ENCODE results near the gene RBM17. TPM values are rescaled to one million over a fixed set of nuclear protein-coding genes. Genes with fewer than 3 reads are reported as not detected.

Gene RBM17
- total and polyA plus RNA-seq, 2 of the 13 experiments (the other 11 are each of a cell fraction or from before 2014, with no cell fraction given) = 30.7 to 77.5 TPM

GRCh38 chr10:6053816-6054631 lies 34.8 kb upstream of the RBM17 start (continued):
- TF ChIP-seq PREB (CRISPR knock-in tag; IDR thresholded peaks at IDR 0.05) (no peak), HDAC6 (IDR thresholded peaks at IDR 0.05; ENCODE audit: low read depth, low read length) (no peak), ZNF784 (CRISPR knock-in tag; IDR thresholded peaks at IDR 0.05; ENCODE audit: borderline replicate concordance) (no peak), ZNF616 (CRISPR knock-in tag; IDR thresholded peaks at IDR 0.05; ENCODE audit: low read depth) (no peak), ZNF644 (CRISPR knock-in tag; IDR thresholded peaks at IDR 0.05; ENCODE audit: low read depth) (no peak), IKZF4 (CRISPR knock-in tag; IDR thresholded peaks at IDR 0.05; ENCODE audit: borderline replicate concordance, low read depth, not compliant biosample characterization) (no peak), ZNF850 (CRISPR knock-in tag; conservative IDR thresholded peaks at IDR 0.05) (no peak), ISX (CRISPR knock-in tag; conservative IDR thresholded peaks at IDR 0.05) (no peak), NAIF1 (CRISPR knock-in tag; IDR thresholded peaks at IDR 0.05; ENCODE audit: borderline replicate concordance) (no peak), CREB1 (IDR thresholded peaks at IDR 0.05) (no peak), CREB1 (CRISPR knock-in tag; IDR thresholded peaks at IDR 0.05) (no peak), ZKSCAN5 (CRISPR knock-in tag; IDR thresholded peaks at IDR 0.05) (no peak), ZNF367 (CRISPR knock-in tag; IDR thresholded peaks at IDR 0.05; ENCODE audit: borderline replicate concordance) (no peak), DNMT3B (CRISPR knock-in tag; conservative IDR thresholded peaks at IDR 0.05) (no peak)
- TF ChIP-seq, protein P1, sequence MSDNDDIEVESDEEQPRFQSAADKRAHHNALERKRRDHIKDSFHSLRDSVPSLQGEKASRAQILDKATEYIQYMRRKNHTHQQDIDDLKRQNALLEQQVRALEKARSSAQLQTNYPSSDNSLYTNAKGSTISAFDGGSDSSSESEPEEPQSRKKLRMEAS (IDR thresholded peaks at IDR 0.05) = peak; percentile 87
- TF ChIP-seq, protein P2, sequence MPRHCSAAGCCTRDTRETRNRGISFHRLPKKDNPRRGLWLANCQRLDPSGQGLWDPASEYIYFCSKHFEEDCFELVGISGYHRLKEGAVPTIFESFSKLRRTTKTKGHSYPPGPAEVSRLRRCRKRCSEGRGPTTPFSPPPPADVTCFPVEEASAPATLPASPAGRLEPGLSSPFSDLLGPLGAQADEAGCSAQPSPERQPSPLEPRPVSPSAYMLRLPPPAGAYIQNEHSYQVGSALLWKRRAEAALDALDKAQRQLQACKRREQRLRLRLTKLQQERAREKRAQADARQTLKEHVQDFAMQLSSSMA (CRISPR knock-in tag; IDR thresholded peaks at IDR 0.05) = no peak
- TF ChIP-seq, protein P3, sequence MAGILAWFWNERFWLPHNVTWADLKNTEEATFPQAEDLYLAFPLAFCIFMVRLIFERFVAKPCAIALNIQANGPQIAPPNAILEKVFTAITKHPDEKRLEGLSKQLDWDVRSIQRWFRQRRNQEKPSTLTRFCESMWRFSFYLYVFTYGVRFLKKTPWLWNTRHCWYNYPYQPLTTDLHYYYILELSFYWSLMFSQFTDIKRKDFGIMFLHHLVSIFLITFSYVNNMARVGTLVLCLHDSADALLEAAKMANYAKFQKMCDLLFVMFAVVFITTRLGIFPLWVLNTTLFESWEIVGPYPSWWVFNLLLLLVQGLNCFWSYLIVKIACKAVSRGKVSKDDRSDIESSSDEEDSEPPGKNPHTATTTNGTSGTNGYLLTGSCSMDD (CRISPR knock-in tag; IDR thresholded peaks at IDR 0.05) = no peak

All from HepG2 (cell line).